CD4-positive, alpha-beta T cell (primary cell): Measurements from ENCODE around the gene MCC. TPM values are rescaled to one million over a fixed set of nuclear protein-coding genes. Genes with fewer than 3 reads are reported as not detected.

Experiments
- ATAC-seq: fragments of 200-7000 bp; cut with Tn5 transposase; one replicate; pipeline ENCODE4 v1.10.0; 2022; ENCODE audit warnings: mild to moderate bottlenecking; ENCODE audit not compliant: poor library complexity
- CTCF ChIA-PET: fragments of 350-600 bp; sonication (Branson Sonifier 250); formaldehyde crosslinking; loops from one replicate; lab custom pipeline; 2021; ENCODE audit warnings: antibody characterized with exemption, inconsistent platforms; lab: Charles Lee
- POLR2A ChIA-PET: fragments of 350-600 bp; sonication (Branson Sonifier 250); formaldehyde crosslinking; loops from one replicate; lab custom pipeline; 2021; ENCODE audit warnings: antibody characterized with exemption, inconsistent platforms; lab: Charles Lee
- DNase-seq, 14 experiments: peaks; one replicate each; pipeline ENCODE4 v3.0.0-alpha.2; 2013 to 2020; ENCODE audit warnings: mixed read lengths in 2 of 14
- H3K27ac ChIP-seq, 2 donors: one replicate each; pipeline versions ENCODE4 v1.5.1 to v1.7.0; 2013; ENCODE audit warnings: low read length in 2 of 2, low read depth in 1 of 2, mild to moderate bottlenecking in 1 of 2
- H3K27me3 ChIP-seq, 2 experiments: 1 replicate in 1 of 2; 2 replicates in 1 of 2; pipeline versions ENCODE4 v1.6.1 to v1.7.0; 2013; ENCODE audit warnings: low read length in 2 of 2, control low read depth in 1 of 2, mild to moderate bottlenecking in 1 of 2, moderate library complexity in 1 of 2; ENCODE audit not compliant: insufficient read depth in 2 of 2, control insufficient read depth in 1 of 2
- H3K36me3 ChIP-seq: one replicate; pipeline ENCODE4 v1.6.1; 2013; ENCODE audit warnings: low read length, control low read depth; ENCODE audit not compliant: insufficient read depth
- H3K4me1 ChIP-seq: one replicate; pipeline ENCODE4 v1.6.1; 2013; ENCODE audit warnings: low read length, control low read depth; ENCODE audit not compliant: insufficient read depth
- H3K4me3 ChIP-seq: one replicate; pipeline ENCODE4 v1.5.1; 2013; ENCODE audit warnings: mild to moderate bottlenecking, low read length, moderate library complexity
- H3K9me3 ChIP-seq, 2 experiments: 1 replicate in 1 of 2; 2 replicates in 1 of 2; pipeline versions ENCODE4 v1.6.1 to v1.7.0; 2013; ENCODE audit warnings: low read length in 2 of 2, mild to moderate bottlenecking in 2 of 2, control low read depth in 1 of 2, moderate library complexity in 1 of 2; ENCODE audit not compliant: control insufficient read depth in 1 of 2, insufficient read depth in 1 of 2
- H3K27ac Mint-ChIP-seq: one replicate; pipeline ENCODE4 v1.8.0; 2020; ENCODE audit warnings: mixed read lengths
- H3K27me3 Mint-ChIP-seq: one replicate; pipeline ENCODE4 v1.8.0; 2021; ENCODE audit warnings: mixed read lengths
- H3K36me3 Mint-ChIP-seq: one replicate; pipeline ENCODE4 v1.8.0; 2021; ENCODE audit warnings: low read depth, mixed read lengths
- H3K4me1 Mint-ChIP-seq: one replicate; pipeline ENCODE4 v1.8.0; 2021; ENCODE audit warnings: low read depth, mixed read lengths
- H3K4me3 Mint-ChIP-seq: one replicate; pipeline ENCODE4 v1.8.0; 2020; ENCODE audit warnings: mild to moderate bottlenecking, mixed read lengths
- H3K9me3 Mint-ChIP-seq: one replicate; pipeline ENCODE4 v1.8.0; 2020; ENCODE audit warnings: mixed read lengths
- intact Hi-C, 2 experiments: fragments of 100-400 bp; cut with DNase I in 1 of 2; cut with micrococcal nuclease in 1 of 2; formaldehyde crosslinking; loops; one replicate each; pipeline versions ENCODE4 v1.15.1 to v1.9.0; 2023 to 2025; cut with DNase I, micrococcal nuclease
- total RNA-seq, 174 experiments: library from RNA in 2 of 174; stranded (reverse) in 2 of 174; gene quantifications; one replicate each; pipeline ENCODE4 v1.2.3 and lab custom pipeline; 2021 to 2026
- TF ChIP-seq, protein P1 (sequence below): fragments of 200-600 bp; IDR thresholded peaks from one replicate; pipeline ENCODE4 v1.8.0; 2022; ENCODE audit warnings: antibody characterized with exemption, mild to moderate bottlenecking

Gene MCC
- total RNA-seq, 2 experiments from 2014 or later = 3.2 to 3.3 TPM

DNA sequence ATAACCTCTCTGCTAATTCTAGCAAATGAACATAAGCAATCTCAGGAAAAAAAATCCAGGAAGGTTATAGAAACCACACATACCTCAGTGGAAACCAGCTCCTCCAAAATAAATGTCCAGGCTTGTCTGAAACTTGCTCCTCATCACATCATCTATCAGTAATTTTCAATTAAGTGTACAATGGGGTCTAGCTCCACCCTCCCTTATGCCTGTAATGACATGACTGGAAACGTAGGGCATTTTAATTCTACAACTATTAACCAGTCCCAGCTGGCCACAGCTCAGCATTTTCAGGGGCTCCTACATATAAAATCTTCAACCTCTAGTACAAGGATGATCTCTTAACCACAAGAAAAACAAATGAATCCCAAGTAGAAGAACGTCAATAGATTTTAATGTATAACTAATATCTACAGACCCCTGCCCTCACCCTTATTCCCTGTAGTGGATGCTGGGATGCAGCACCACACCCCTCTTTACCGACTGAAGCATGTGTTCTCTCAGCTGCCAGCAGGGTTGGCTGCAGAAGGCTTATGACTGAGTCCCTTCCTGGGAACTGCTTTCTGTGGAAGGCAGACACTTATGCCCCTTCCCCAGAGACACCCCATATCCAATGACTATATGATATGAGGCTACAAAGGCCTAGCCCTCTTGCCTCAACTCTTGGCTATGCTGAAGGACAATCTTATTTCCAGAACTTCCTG is 60.2 kb downstream of the MCC start:
- Mint-ChIP-seq H3K27me3 (no peaks in the 10 kb centered on the region), H3K9me3 (no peaks in the 10 kb centered on the region), H3K4me1 (no peaks in the 10 kb centered on the region), H3K4me3 (no peak overlapping the region), H3K27ac (no peak overlapping the region), H3K36me3 (no peaks in the 10 kb centered on the region)
- POLR2A ChIA-PET = no interaction called here
- CTCF ChIA-PET = interaction anchor here (1.0 kb wide), 1 partner anchor 93 kb away, joined by 3 read pairs; no protein-coding TSS in a partner anchor
- intact Hi-C loops = no loop called here
- no peaks in the 10 kb centered on the region for H3K4me1 ChIP-seq
- no peak overlapping the region for H3K27ac ChIP-seq
- TF ChIP-seq, protein P1, sequence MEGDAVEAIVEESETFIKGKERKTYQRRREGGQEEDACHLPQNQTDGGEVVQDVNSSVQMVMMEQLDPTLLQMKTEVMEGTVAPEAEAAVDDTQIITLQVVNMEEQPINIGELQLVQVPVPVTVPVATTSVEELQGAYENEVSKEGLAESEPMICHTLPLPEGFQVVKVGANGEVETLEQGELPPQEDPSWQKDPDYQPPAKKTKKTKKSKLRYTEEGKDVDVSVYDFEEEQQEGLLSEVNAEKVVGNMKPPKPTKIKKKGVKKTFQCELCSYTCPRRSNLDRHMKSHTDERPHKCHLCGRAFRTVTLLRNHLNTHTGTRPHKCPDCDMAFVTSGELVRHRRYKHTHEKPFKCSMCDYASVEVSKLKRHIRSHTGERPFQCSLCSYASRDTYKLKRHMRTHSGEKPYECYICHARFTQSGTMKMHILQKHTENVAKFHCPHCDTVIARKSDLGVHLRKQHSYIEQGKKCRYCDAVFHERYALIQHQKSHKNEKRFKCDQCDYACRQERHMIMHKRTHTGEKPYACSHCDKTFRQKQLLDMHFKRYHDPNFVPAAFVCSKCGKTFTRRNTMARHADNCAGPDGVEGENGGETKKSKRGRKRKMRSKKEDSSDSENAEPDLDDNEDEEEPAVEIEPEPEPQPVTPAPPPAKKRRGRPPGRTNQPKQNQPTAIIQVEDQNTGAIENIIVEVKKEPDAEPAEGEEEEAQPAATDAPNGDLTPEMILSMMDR = no peak
- H3K9me3 ChIP-seq = no peaks in the 10 kb centered on the region
- no peaks in the 10 kb centered on the region for H3K27me3 ChIP-seq
- ATAC-seq (no peak), DNase-seq (no peak)
- no peak overlapping the region for H3K4me3 ChIP-seq
- H3K36me3 ChIP-seq = no peaks in the 10 kb centered on the region

DNA sequence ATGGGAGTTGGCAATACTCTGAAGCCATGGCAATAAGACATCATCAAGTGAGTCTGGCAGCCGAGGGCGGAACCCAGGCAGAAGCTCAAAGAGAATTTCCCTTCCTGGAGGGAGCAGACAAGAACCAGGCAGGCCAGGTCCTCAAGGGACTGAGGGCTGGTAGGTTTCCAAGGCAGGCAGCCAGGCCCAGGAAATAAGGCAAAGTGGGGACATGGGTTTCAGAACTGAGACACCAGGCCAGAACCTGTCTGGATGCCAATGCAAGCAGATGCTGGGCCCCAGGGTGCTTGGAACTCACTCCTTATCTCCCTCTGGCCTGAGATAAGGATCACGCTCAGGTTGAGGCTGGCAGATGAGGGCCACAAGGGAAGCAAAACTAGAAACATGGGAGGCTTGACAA is 62.3 kb downstream of the MCC start:
- no peaks in the 10 kb centered on the region for H3K4me1 Mint-ChIP-seq
- no peak for DNase-seq
- CTCF ChIA-PET = no interaction called here

DNA sequence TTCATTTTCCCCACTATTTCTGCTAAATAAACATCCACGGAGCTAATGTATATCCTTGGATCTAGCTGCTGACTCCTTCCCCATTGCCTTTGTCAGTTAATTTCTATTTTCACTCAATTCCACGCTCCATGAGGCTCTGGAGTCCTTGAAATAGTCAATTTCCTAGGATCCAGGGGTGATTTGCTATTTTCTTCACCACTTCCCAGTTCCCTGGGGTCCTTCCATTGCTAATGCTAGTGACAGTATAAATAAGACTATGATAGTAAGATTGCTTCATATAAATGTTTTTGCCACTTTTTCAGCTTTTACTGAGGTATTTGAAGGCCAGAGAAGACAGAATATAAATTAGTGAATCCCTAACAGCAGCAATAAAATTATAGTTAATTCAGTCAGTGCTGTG is 66.6 kb downstream of the MCC start:
- Mint-ChIP-seq H3K4me1 (no peaks in the 10 kb centered on the region), H3K4me3 (no peak overlapping the region), H3K36me3 (no peaks in the 10 kb centered on the region), H3K9me3 (no peaks in the 10 kb centered on the region), H3K27me3 (no peaks in the 10 kb centered on the region), H3K27ac (no peak overlapping the region)
- Histone ChIP-seq H3K4me3 (no peak overlapping the region), H3K36me3 (no peaks in the 10 kb centered on the region), H3K27me3 (no peaks in the 10 kb centered on the region), H3K9me3 (no peaks in the 10 kb centered on the region), H3K27ac (no peak overlapping the region), H3K4me1 (no peaks in the 10 kb centered on the region)
- TF ChIP-seq, protein P1 = no peak
- DNase-seq = no peak
- ChIA-PET CTCF (no interaction called here), POLR2A (no interaction called here)
- no peak for ATAC-seq
- intact Hi-C loops = no loop called here

More for the DNA sequence above, 62.3 kb downstream of the MCC start:
- H3K27me3 Mint-ChIP-seq = no peaks in the 10 kb centered on the region
- no peaks in the 10 kb centered on the region for H3K27me3 ChIP-seq
- ATAC-seq = no peak
- H3K4me3 Mint-ChIP-seq = no peak overlapping the region
- no peaks in the 10 kb centered on the region for H3K9me3 ChIP-seq
- H3K4me3 ChIP-seq = no peak overlapping the region
- H3K4me1 ChIP-seq = no peaks in the 10 kb centered on the region
- POLR2A ChIA-PET = no interaction called here
- H3K9me3 Mint-ChIP-seq = no peaks in the 10 kb centered on the region
- TF ChIP-seq, protein P1 = no peak
- H3K36me3 ChIP-seq = no peaks in the 10 kb centered on the region
- intact Hi-C loops = no loop called here
- no peak overlapping the region for H3K27ac Mint-ChIP-seq
- H3K27ac ChIP-seq = no peak overlapping the region
- H3K36me3 Mint-ChIP-seq = no peaks in the 10 kb centered on the region
